ENCODE data around the gene GMPR2.

- TF ChIP-seq CTCF (IDR thresholded peaks at IDR 0.05; ENCODE audit: poor library complexity) (no peak), EZH2phosphoT487 (IDR thresholded peaks at IDR 0.05; ENCODE audit: low read depth, severe bottlenecking, unreplicated experiment) (no peak)
Observed at GRCh38 chr14:24247422-24247821, 14.7 kb downstream of the GMPR2 start.

Measured in hepatocyte (in vitro differentiated cells).